SK-N-SH treated with all-trans-retinoic acid at 6 μM for 48 hours (cell line): Measurements from ENCODE around the gene TMPRSS6.

ENCODE experiments used
- ATAC-seq: fragments of 200-7000 bp; cut with Tn5 transposase; 3 replicates; pipeline ENCODE4 v1.9.1; 2020; ENCODE audit warnings: mild to moderate bottlenecking, moderate library complexity
- ARNTL ChIP-seq: fragments of 450-650 bp; formaldehyde crosslinking; IDR thresholded peaks from 2 replicates; pipeline ENCODE4 v1.5.0; 2020; ENCODE audit warnings: low read depth, mild to moderate bottlenecking, moderate library complexity, borderline replicate concordance
- BACH2 ChIP-seq: fragments of 250-450 bp; sonication (Bioruptor Pico); IDR thresholded peaks from 2 replicates; pipeline ENCODE4 v1.9.0; 2021; ENCODE audit warnings: mild to moderate bottlenecking, borderline replicate concordance
- CSDC2 ChIP-seq: fragments of 250-450 bp; sonication (Bioruptor Pico); IDR thresholded peaks from 2 replicates; pipeline ENCODE4 v1.5.0; 2020; ENCODE audit warnings: mild to moderate bottlenecking, moderate library complexity
- ESRRG ChIP-seq: fragments of 250-450 bp; sonication (Bioruptor Pico); IDR thresholded peaks from 2 replicates; pipeline ENCODE4 v1.6.1; 2021; ENCODE audit warnings: mild to moderate bottlenecking
- GLIS3 ChIP-seq: fragments of 250-450 bp; sonication (Bioruptor Pico); IDR thresholded peaks from 2 replicates; pipeline ENCODE4 v1.5.0; 2020; ENCODE audit warnings: mild to moderate bottlenecking, moderate library complexity
- ISL1 ChIP-seq: fragments of 250-450 bp; sonication (Bioruptor Pico); IDR thresholded peaks from 2 replicates; pipeline ENCODE4 v2.1.2; 2022; ENCODE audit warnings: mild to moderate bottlenecking, moderate library complexity
- OSR1 ChIP-seq: fragments of 250-450 bp; sonication (Bioruptor Pico); IDR thresholded peaks from 2 replicates; pipeline ENCODE4 v1.8.0; 2022; ENCODE audit warnings: moderate library complexity, mild to moderate bottlenecking, inconsistent platforms
- POU6F1 ChIP-seq: fragments of 250-450 bp; sonication (Bioruptor Pico); IDR thresholded peaks from 2 replicates; pipeline ENCODE4 v1.8.0; 2021; ENCODE audit warnings: low read depth, mild to moderate bottlenecking, moderate library complexity, borderline replicate concordance
- PPARA ChIP-seq: fragments of 250-450 bp; sonication (Bioruptor Pico); IDR thresholded peaks from 2 replicates; pipeline ENCODE4 v1.5.0; 2020; ENCODE audit warnings: mild to moderate bottlenecking, borderline replicate concordance
- RARB ChIP-seq: fragments of 250-450 bp; sonication (Bioruptor Pico); IDR thresholded peaks from 2 replicates; pipeline ENCODE4 v1.8.0; 2021; ENCODE audit warnings: mild to moderate bottlenecking, moderate library complexity
- SNAI2 ChIP-seq: fragments of 250-450 bp; sonication (Bioruptor Pico); IDR thresholded peaks from 2 replicates; pipeline ENCODE4 v1.5.0; 2020; ENCODE audit warnings: mild to moderate bottlenecking, moderate library complexity
- TCF4 ChIP-seq: fragments of 250-450 bp; sonication (Bioruptor Pico); IDR thresholded peaks from 2 replicates; pipeline ENCODE4 v1.8.0; 2021; ENCODE audit warnings: mild to moderate bottlenecking, moderate library complexity, borderline replicate concordance
- TOX ChIP-seq: fragments of 250-450 bp; sonication (Bioruptor Pico); IDR thresholded peaks from 2 replicates; pipeline ENCODE4 v1.8.0; 2021; ENCODE audit warnings: mild to moderate bottlenecking, moderate library complexity, borderline replicate concordance
- TSHZ2 ChIP-seq: fragments of 250-450 bp; sonication (Bioruptor Pico); IDR thresholded peaks from 2 replicates; pipeline ENCODE4 v1.5.0; 2020; ENCODE audit warnings: mild to moderate bottlenecking, moderate library complexity
- ZC3H10 ChIP-seq: fragments of 250-450 bp; sonication (Bioruptor Pico); IDR thresholded peaks from 2 replicates; pipeline ENCODE4 v1.5.1; 2021; ENCODE audit warnings: mild to moderate bottlenecking, moderate library complexity
- ZFP30 ChIP-seq: fragments of 450-650 bp; formaldehyde crosslinking; IDR thresholded peaks from 2 replicates; pipeline ENCODE4 v1.5.0; 2022; ENCODE audit warnings: mild to moderate bottlenecking, moderate library complexity
- ZNF565 ChIP-seq: fragments of 450-650 bp; formaldehyde crosslinking; conservative IDR thresholded peaks from 2 replicates; pipeline ENCODE4 v1.5.0; 2020; ENCODE audit warnings: low read depth, mild to moderate bottlenecking, moderate library complexity
- ZNF70 ChIP-seq: fragments of 450-650 bp; formaldehyde crosslinking; IDR thresholded peaks from 2 replicates; pipeline ENCODE4 v1.5.0; 2020; ENCODE audit warnings: mild to moderate bottlenecking, moderate library complexity
- ZNF8 ChIP-seq: fragments of 450-650 bp; formaldehyde crosslinking; IDR thresholded peaks from 2 replicates; pipeline ENCODE4 v1.5.0; 2020; ENCODE audit warnings: mild to moderate bottlenecking, moderate library complexity
- TF ChIP-seq, protein P1 (sequence below): fragments of 250-450 bp; sonication (Bioruptor Pico); IDR thresholded peaks from 2 replicates; pipeline ENCODE4 v1.8.0; 2020; ENCODE audit warnings: mild to moderate bottlenecking, moderate library complexity, borderline replicate concordance
- TF ChIP-seq, protein P2 (sequence below): fragments of 250-450 bp; sonication (Bioruptor Pico); IDR thresholded peaks from 2 replicates; pipeline ENCODE4 v1.5.1; 2021; ENCODE audit warnings: mild to moderate bottlenecking, moderate library complexity
- TF ChIP-seq, protein P3 (sequence below): fragments of 250-450 bp; sonication (Bioruptor Pico); IDR thresholded peaks from 2 replicates; pipeline ENCODE4 v1.5.1; 2020; ENCODE audit warnings: low read depth, mild to moderate bottlenecking, moderate library complexity

The TMPRSS6 gene

DNA sequence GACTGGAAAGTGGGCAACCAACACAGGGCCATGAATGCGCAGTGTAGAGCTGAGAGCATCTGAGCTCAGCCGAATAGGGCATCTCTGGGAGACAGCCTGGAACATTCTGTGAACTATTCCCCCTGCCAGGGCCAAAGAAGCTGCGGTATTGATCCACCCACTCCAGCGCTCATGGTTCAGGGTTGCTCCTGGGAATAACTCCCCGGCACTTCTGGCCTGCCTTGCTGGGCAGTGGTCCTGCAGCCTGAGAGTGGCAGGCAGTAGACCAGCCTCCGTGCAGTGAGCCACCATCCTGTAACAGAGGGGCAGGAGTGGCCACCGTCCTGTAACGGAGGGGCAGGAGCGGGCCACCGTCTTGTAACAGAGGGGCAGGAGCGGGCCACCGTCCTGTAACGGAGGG, 12.2 kb downstream of the TMPRSS6 start:
- ATAC-seq = no peak
- TF ChIP-seq ESRRG (CRISPR knock-in tag) (no peak), OSR1 (CRISPR knock-in tag) (no peak), CSDC2 (CRISPR knock-in tag) (no peak), ZFP30 (CRISPR knock-in tag) (no peak), ISL1 (CRISPR knock-in tag) (no peak), TCF4 (CRISPR knock-in tag) (no peak), ZNF70 (CRISPR knock-in tag) (no peak)
- TF ChIP-seq, protein P1, sequence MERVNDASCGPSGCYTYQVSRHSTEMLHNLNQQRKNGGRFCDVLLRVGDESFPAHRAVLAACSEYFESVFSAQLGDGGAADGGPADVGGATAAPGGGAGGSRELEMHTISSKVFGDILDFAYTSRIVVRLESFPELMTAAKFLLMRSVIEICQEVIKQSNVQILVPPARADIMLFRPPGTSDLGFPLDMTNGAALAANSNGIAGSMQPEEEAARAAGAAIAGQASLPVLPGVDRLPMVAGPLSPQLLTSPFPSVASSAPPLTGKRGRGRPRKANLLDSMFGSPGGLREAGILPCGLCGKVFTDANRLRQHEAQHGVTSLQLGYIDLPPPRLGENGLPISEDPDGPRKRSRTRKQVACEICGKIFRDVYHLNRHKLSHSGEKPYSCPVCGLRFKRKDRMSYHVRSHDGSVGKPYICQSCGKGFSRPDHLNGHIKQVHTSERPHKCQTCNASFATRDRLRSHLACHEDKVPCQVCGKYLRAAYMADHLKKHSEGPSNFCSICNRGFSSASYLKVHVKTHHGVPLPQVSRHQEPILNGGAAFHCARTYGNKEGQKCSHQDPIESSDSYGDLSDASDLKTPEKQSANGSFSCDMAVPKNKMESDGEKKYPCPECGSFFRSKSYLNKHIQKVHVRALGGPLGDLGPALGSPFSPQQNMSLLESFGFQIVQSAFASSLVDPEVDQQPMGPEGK (CRISPR knock-in tag) = no peak
- TF ChIP-seq, protein P2, sequence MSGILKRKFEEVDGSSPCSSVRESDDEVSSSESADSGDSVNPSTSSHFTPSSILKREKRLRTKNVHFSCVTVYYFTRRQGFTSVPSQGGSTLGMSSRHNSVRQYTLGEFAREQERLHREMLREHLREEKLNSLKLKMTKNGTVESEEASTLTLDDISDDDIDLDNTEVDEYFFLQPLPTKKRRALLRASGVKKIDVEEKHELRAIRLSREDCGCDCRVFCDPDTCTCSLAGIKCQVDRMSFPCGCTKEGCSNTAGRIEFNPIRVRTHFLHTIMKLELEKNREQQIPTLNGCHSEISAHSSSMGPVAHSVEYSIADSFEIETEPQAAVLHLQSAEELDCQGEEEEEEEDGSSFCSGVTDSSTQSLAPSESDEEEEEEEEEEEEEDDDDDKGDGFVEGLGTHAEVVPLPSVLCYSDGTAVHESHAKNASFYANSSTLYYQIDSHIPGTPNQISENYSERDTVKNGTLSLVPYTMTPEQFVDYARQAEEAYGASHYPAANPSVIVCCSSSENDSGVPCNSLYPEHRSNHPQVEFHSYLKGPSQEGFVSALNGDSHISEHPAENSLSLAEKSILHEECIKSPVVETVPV (CRISPR knock-in tag) = no peak

- no peak for TF ChIP-seq ZNF565
- no peak for TF ChIP-seq SNAI2
- TF ChIP-seq, protein P2 (CRISPR knock-in tag) = no peak
- no peak for TF ChIP-seq RARB (CRISPR knock-in tag)
- TF ChIP-seq, all 23 proteins: peak for 0
- no peak for ATAC-seq
Measured at GRCh38 chr22:37095113-37095512, 14.4 kb downstream of the TMPRSS6 start.

- no peak for ATAC-seq
Measured at GRCh38 chr22:37094239-37094638, 15.3 kb downstream of the TMPRSS6 start.

More at GRCh38 chr22:37094239-37094638, 15.3 kb downstream of the TMPRSS6 start:
- TF ChIP-seq ISL1 (CRISPR knock-in tag) (no peak), ZFP30 (CRISPR knock-in tag) (no peak), OSR1 (CRISPR knock-in tag) (no peak), TOX (no peak), POU6F1 (CRISPR knock-in tag) (no peak), SNAI2 (no peak), ARNTL (no peak), ESRRG (CRISPR knock-in tag) (no peak), ZC3H10 (CRISPR knock-in tag) (no peak), CSDC2 (CRISPR knock-in tag) (no peak), ZNF70 (CRISPR knock-in tag) (no peak), GLIS3 (no peak), RARB (CRISPR knock-in tag) (no peak), TSHZ2 (CRISPR knock-in tag) (no peak), BACH2 (CRISPR knock-in tag) (no peak), PPARA (no peak), ZNF8 (CRISPR knock-in tag) (no peak)
- TF ChIP-seq, protein P1 (CRISPR knock-in tag) = no peak
- TF ChIP-seq, protein P2 (CRISPR knock-in tag) = no peak
- TF ChIP-seq, protein P3, sequence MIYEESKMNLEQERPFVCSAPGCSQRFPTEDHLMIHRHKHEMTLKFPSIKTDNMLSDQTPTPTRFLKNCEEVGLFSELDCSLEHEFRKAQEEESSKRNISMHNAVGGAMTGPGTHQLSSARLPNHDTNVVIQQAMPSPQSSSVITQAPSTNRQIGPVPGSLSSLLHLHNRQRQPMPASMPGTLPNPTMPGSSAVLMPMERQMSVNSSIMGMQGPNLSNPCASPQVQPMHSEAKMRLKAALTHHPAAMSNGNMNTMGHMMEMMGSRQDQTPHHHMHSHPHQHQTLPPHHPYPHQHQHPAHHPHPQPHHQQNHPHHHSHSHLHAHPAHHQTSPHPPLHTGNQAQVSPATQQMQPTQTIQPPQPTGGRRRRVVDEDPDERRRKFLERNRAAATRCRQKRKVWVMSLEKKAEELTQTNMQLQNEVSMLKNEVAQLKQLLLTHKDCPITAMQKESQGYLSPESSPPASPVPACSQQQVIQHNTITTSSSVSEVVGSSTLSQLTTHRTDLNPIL (CRISPR knock-in tag) = no peak
- TF ChIP-seq, all 23 proteins: peak for 0
